ENCODE measurements around the gene ZSWIM8.
A peak's percentile ranks its signal among the peaks of the same experiment; 100 is the strongest.

Gene ZSWIM8

DNA sequence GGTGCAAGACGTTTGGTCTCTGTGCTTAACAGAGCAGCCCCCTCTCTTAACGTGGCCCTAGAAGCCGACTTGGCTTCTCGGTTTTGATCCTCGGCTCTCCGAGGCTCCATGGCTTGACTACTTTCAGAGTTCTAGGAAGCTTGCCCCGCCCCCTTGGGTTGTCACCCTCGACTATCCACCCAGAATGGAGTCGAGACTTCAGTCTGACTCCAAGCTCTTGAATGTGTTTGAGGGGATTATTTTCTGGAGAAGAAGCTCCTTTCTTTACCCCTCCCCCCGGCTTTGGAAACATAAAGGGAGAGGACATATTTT lies 40.8 kb upstream of the ZSWIM8 start:
- H3K27ac ChIP-seq (ENCODE audit: insufficient read depth in 1 of 2, low read depth in 1 of 2, low read length in 2 of 2, poor library complexity in 1 of 2, severe bottlenecking in 2 of 2): peak overlapping the region; percentile 93 to 98
- CTCF ChIA-PET: interaction anchor here (1.0 to 1.3 kb wide), 4 partner anchors 11 to 33 kb away, joined by 3 to 5 read pairs (median 3); no protein-coding TSS in a partner anchor
- no peaks in the 10 kb centered on the region for H3K9me3 ChIP-seq (ENCODE audit: control extremely low read depth in 1 of 5, control insufficient read depth in 4 of 5, insufficient read depth in 2 of 5, low read depth in 1 of 5, low read length in 4 of 5)
- H3K4me3 ChIP-seq (ENCODE audit: control insufficient read depth in 1 of 7, extremely low read depth in 1 of 7, insufficient read depth in 4 of 7, low read depth in 2 of 7, low read length in 6 of 7): peak overlapping the region; percentile 93 to 99 (median 96)
- POLR2A ChIA-PET: interaction anchor here (1.0 to 2.8 kb wide), 3 partner anchors 14 to 119 kb away, joined by 3 to 16 read pairs (median 6); no protein-coding TSS in a partner anchor
- H3K36me3 ChIP-seq (ENCODE audit: control insufficient read depth in 4 of 4, insufficient read depth in 4 of 4, low read length in 3 of 4): peaks cover 0 to 15% (median 10%) of the 10 kb centered on the region in 4 experiments
- H3K27me3 ChIP-seq (replicated peaks in 2 of 5; ENCODE audit: control insufficient read depth in 4 of 5, insufficient read depth in 5 of 5, low read length in 4 of 5): no peaks in the 10 kb centered on the region
- peak; percentile 68 to 89 (median 87) for DNase-seq
- WGBS (ENCODE audit: insufficient coverage): 0% methylated on average over 8 of the region's 10 CpGs
- H3K4me1 ChIP-seq (ENCODE audit: control extremely low read depth in 1 of 4, control insufficient read depth in 4 of 4, insufficient read depth in 4 of 4, low read length in 3 of 4): peaks cover 11 to 23% (median 15%) of the 10 kb centered on the region in 4 experiments

DNA sequence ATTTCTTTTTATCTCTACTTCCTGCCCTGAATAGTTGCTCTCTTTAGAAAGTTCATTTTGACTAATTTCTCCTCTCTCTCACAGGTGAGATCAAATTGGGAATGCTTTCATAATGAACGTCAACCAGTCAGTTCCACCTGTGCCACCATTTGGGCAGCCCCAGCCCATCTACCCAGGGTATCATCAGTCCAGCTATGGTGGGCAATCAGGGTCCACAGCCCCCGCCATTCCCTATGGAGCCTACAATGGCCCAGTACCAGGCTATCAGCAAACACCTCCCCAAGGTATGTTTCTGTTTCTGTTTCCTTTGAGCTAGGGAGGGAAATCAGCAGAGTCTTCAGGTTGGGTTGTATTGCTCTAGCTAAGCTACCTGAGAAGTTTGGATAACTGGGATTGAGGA lies 38.7 kb upstream of the ZSWIM8 start:
- ChIA-PET CTCF (interaction anchor here (0.8 to 1.1 kb wide), 3 partner anchors 9 to 23 kb away, joined by 3 read pairs; no protein-coding TSS in a partner anchor), POLR2A (no interaction called here)
- 100% methylated on average over 1 of the region's 2 CpGs for WGBS (ENCODE audit: insufficient coverage)
- Histone ChIP-seq H3K4me3 (ENCODE audit: control insufficient read depth in 1 of 7, extremely low read depth in 1 of 7, insufficient read depth in 4 of 7, low read depth in 2 of 7, low read length in 6 of 7) (no peak overlapping the region), H3K36me3 (ENCODE audit: control insufficient read depth in 4 of 4, insufficient read depth in 4 of 4, low read length in 3 of 4) (peaks cover 17 to 34% (median 27%) of the 10 kb centered on the region in 4 experiments), H3K27me3 (replicated peaks in 2 of 5; ENCODE audit: control insufficient read depth in 4 of 5, insufficient read depth in 5 of 5, low read length in 4 of 5) (no peaks in the 10 kb centered on the region), H3K4me1 (ENCODE audit: control extremely low read depth in 1 of 4, control insufficient read depth in 4 of 4, insufficient read depth in 4 of 4, low read length in 3 of 4) (peaks cover 11 to 23% (median 15%) of the 10 kb centered on the region in 4 experiments), H3K9me3 (ENCODE audit: control extremely low read depth in 1 of 5, control insufficient read depth in 4 of 5, insufficient read depth in 2 of 5, low read depth in 1 of 5, low read length in 4 of 5) (no peaks in the 10 kb centered on the region), H3K27ac (ENCODE audit: insufficient read depth in 1 of 2, low read depth in 1 of 2, low read length in 2 of 2, poor library complexity in 1 of 2, severe bottlenecking in 2 of 2) (no peak overlapping the region)
- DNase-seq: no peak

DNA sequence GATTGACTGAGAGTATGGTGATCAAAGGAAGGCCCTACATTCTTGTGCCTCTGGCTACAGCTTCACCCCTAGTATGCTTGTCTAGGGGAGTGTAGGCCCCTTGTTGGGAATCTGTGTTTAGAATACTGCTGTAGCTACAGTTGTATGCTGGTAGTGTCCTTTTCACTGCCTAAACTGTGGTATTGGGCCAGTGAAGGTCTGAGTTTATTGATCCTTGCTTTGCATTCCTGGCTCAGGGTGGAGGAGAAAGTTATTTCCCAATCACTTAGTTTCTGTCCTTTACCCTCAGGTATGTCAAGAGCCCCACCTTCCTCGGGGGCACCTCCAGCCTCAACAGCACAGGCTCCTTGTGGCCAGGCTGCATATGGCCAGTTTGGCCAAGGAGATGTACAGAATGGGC lies 34.6 kb upstream of the ZSWIM8 start:
- H3K27me3 ChIP-seq (replicated peaks in 2 of 5; ENCODE audit: control insufficient read depth in 4 of 5, insufficient read depth in 5 of 5, low read length in 4 of 5): no peaks in the 10 kb centered on the region
- no peak overlapping the region for H3K27ac ChIP-seq (ENCODE audit: insufficient read depth in 1 of 2, low read depth in 1 of 2, low read length in 2 of 2, poor library complexity in 1 of 2, severe bottlenecking in 2 of 2)
- peaks cover 0 to 1% (median 0%) of the 10 kb centered on the region in 4 experiments for H3K4me1 ChIP-seq (ENCODE audit: control extremely low read depth in 1 of 4, control insufficient read depth in 4 of 4, insufficient read depth in 4 of 4, low read length in 3 of 4)
- WGBS (ENCODE audit: insufficient coverage): 100% methylated on average over 1 of the region's 1 CpG
- DNase-seq: no peak
- H3K9me3 ChIP-seq (ENCODE audit: control extremely low read depth in 1 of 5, control insufficient read depth in 4 of 5, insufficient read depth in 2 of 5, low read depth in 1 of 5, low read length in 4 of 5): no peaks in the 10 kb centered on the region
- CTCF ChIA-PET: no interaction called here
- H3K4me3 ChIP-seq (ENCODE audit: control insufficient read depth in 1 of 7, extremely low read depth in 1 of 7, insufficient read depth in 4 of 7, low read depth in 2 of 7, low read length in 6 of 7): no peak overlapping the region
- H3K36me3 ChIP-seq (ENCODE audit: control insufficient read depth in 4 of 4, insufficient read depth in 4 of 4, low read length in 3 of 4): peaks cover 33 to 61% (median 47%) of the 10 kb centered on the region in 4 experiments
- POLR2A ChIA-PET: no interaction called here

DNA sequence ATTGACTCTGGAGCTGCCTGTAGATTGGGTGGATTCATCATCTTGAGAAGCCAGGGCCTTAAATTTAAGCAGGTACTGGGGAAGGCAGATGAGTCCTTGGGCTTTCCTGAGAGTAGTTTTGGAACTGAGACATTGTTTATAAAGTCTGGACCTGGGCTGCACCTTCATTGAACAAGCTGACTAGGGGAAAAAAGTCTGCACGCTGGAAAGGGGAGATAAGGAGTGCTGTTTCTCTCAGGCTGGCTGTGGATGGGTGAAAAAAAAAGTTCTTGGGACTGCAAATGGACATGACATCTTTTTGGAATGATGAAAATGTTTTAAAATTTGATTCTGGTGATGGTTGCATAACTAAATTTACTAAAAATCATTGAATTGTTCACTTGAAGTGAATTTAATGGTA lies 29.2 kb upstream of the ZSWIM8 start:
- no peak overlapping the region for H3K27ac ChIP-seq (ENCODE audit: insufficient read depth in 1 of 2, low read depth in 1 of 2, low read length in 2 of 2, poor library complexity in 1 of 2, severe bottlenecking in 2 of 2)
- H3K4me1 ChIP-seq (ENCODE audit: control extremely low read depth in 1 of 4, control insufficient read depth in 4 of 4, insufficient read depth in 4 of 4, low read length in 3 of 4): no peaks in the 10 kb centered on the region
- H3K4me3 ChIP-seq (ENCODE audit: control insufficient read depth in 1 of 7, extremely low read depth in 1 of 7, insufficient read depth in 4 of 7, low read depth in 2 of 7, low read length in 6 of 7): no peak overlapping the region
- peaks cover 16 to 65% (median 50%) of the 10 kb centered on the region in 4 experiments for H3K36me3 ChIP-seq (ENCODE audit: control insufficient read depth in 4 of 4, insufficient read depth in 4 of 4, low read length in 3 of 4)
- 100% methylated on average over 1 of the region's 1 CpG for WGBS (ENCODE audit: insufficient coverage)
- ChIA-PET POLR2A (no interaction called here), CTCF (interaction anchor here (0.5 to 1.3 kb wide), 4 partner anchors 9 to 1374 kb away, joined by 3 read pairs; no protein-coding TSS in a partner anchor)
- DNase-seq: no peak
- H3K27me3 ChIP-seq (replicated peaks in 2 of 5; ENCODE audit: control insufficient read depth in 4 of 5, insufficient read depth in 5 of 5, low read length in 4 of 5): no peaks in the 10 kb centered on the region
- no peaks in the 10 kb centered on the region for H3K9me3 ChIP-seq (ENCODE audit: control extremely low read depth in 1 of 5, control insufficient read depth in 4 of 5, insufficient read depth in 2 of 5, low read depth in 1 of 5, low read length in 4 of 5)

DNA sequence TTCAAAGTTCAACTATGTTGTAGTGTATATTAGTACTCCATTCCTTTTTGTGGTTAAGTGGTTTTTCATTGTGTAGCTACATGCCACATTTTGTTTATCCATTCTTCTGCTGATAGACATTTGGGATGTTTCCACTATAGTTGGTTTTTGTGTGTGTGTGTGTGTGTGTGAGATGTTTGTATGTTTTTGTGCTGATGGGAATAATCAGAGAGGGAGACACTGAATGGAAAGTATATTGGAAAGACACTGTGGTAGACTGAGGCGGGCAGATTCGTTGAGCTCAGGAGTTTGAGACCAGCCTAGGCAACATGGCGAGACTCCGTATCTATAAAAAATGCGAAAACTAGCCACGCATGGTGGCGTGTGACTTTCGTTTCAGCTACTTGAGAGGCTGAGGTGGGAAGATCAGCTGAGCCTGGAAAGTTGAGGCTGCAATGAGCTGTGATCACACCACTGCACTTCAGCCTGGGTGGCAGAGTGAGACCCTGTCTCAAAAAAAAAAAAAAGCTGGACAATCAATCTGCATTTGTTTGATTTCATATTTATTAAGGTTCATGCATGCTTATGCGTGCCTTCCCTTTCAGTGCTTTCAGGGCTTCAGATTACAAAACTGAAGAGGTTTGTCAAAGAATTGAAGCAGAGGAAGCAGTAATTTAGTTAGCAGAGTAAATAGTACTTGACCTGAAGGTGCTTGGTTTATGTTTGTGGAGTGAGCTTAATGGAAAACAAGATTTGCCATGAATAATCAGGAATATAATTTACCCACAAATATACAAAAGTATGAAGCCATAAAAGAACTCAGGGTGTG lies 26.5 kb upstream of the ZSWIM8 start:
- POLR2A ChIA-PET: interaction anchor here (0.6 kb wide), 1 partner anchor 28 kb away, joined by 4 read pairs; no protein-coding TSS in a partner anchor
- whole genome bisulfite sequencing (ENCODE audit: insufficient coverage): 100% methylated on average over 6 of the region's 9 CpGs
- Histone ChIP-seq H3K27me3 (replicated peaks in 2 of 5; ENCODE audit: control insufficient read depth in 4 of 5, insufficient read depth in 5 of 5, low read length in 4 of 5) (no peaks in the 10 kb centered on the region), H3K4me3 (ENCODE audit: control insufficient read depth in 1 of 7, extremely low read depth in 1 of 7, insufficient read depth in 4 of 7, low read depth in 2 of 7, low read length in 6 of 7) (no peak overlapping the region), H3K4me1 (ENCODE audit: control extremely low read depth in 1 of 4, control insufficient read depth in 4 of 4, insufficient read depth in 4 of 4, low read length in 3 of 4) (no peaks in the 10 kb centered on the region), H3K9me3 (ENCODE audit: control extremely low read depth in 1 of 5, control insufficient read depth in 4 of 5, insufficient read depth in 2 of 5, low read depth in 1 of 5, low read length in 4 of 5) (no peaks in the 10 kb centered on the region), H3K27ac (ENCODE audit: insufficient read depth in 1 of 2, low read depth in 1 of 2, low read length in 2 of 2, poor library complexity in 1 of 2, severe bottlenecking in 2 of 2) (no peak overlapping the region), H3K36me3 (ENCODE audit: control insufficient read depth in 4 of 4, insufficient read depth in 4 of 4, low read length in 3 of 4) (peaks cover 15 to 70% (median 52%) of the 10 kb centered on the region in 4 experiments)
- CTCF ChIA-PET: interaction anchor here (1.1 to 1.7 kb wide), 2 partner anchors 12 to 14 kb away, joined by 5 to 8 read pairs; a partner anchor contains a TSS
- no peak for DNase-seq

DNA sequence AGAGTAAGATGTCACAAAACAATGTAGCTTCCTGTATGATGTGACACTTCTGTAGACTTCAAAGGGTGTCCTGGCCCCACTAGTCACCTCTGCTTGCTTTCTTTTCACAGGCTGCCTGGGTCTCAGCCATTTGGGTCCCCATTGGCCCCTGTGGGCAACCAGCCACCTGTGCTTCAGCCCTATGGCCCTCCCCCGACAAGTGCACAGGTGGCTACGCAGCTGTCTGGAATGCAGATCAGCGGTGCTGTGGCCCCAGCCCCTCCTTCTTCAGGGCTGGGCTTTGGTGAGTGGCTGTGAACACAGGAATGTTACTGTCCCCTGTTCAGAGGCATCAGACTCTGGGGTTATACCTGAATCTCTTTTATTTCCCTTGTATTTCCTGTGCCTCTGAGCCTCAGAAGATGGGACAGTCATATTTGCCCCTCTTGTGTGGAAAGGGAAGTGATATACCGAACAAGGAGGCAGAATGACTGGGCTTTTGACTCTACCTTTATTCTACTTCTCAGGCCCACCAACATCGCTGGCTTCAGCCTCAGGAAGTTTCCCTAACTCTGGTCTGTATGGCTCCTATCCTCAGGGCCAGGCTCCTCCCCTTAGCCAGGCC lies 25.8 kb upstream of the ZSWIM8 start:
- H3K4me1 ChIP-seq (ENCODE audit: control extremely low read depth in 1 of 4, control insufficient read depth in 4 of 4, insufficient read depth in 4 of 4, low read length in 3 of 4): no peaks in the 10 kb centered on the region
- ChIA-PET POLR2A (no interaction called here), CTCF (interaction anchor here (1.7 kb wide), 1 partner anchor 13 kb away, joined by 8 read pairs; a partner anchor contains a TSS)
- no peak overlapping the region for H3K4me3 ChIP-seq (ENCODE audit: control insufficient read depth in 1 of 7, extremely low read depth in 1 of 7, insufficient read depth in 4 of 7, low read depth in 2 of 7, low read length in 6 of 7)
- peaks cover 17 to 70% (median 52%) of the 10 kb centered on the region in 4 experiments for H3K36me3 ChIP-seq (ENCODE audit: control insufficient read depth in 4 of 4, insufficient read depth in 4 of 4, low read length in 3 of 4)
- no peak for DNase-seq
- no peak overlapping the region for H3K27ac ChIP-seq (ENCODE audit: insufficient read depth in 1 of 2, low read depth in 1 of 2, low read length in 2 of 2, poor library complexity in 1 of 2, severe bottlenecking in 2 of 2)
- H3K9me3 ChIP-seq (ENCODE audit: control extremely low read depth in 1 of 5, control insufficient read depth in 4 of 5, insufficient read depth in 2 of 5, low read depth in 1 of 5, low read length in 4 of 5): no peaks in the 10 kb centered on the region
- no peaks in the 10 kb centered on the region for H3K27me3 ChIP-seq (replicated peaks in 2 of 5; ENCODE audit: control insufficient read depth in 4 of 5, insufficient read depth in 5 of 5, low read length in 4 of 5)
- 96% methylated on average over 4 of the region's 5 CpGs for WGBS (ENCODE audit: insufficient coverage)

DNA sequence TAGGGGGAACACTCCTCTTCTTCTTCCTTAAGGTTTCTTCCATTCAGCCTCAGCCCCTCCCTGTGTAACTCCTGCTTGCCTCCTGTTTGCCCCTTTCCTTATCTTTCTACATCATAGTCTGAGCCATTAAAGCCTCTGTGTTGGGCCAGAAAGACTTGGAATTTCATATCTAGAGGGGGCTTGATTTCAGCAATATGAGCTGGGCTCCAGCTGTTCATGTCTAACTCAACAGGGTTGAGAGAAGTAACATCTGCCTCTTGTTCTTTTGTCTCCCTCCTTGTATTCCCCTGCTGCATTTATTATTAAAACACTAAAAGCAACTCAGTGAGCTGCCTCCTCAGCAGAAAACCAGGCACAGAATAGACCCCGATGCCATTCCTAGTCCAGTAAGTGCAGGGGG lies 23.6 kb upstream of the ZSWIM8 start:
- WGBS (ENCODE audit: insufficient coverage): 100% methylated on average over 1 of the region's 1 CpG
- Histone ChIP-seq H3K27me3 (replicated peaks in 2 of 5; ENCODE audit: control insufficient read depth in 4 of 5, insufficient read depth in 5 of 5, low read length in 4 of 5) (no peaks in the 10 kb centered on the region), H3K4me3 (ENCODE audit: control insufficient read depth in 1 of 7, extremely low read depth in 1 of 7, insufficient read depth in 4 of 7, low read depth in 2 of 7, low read length in 6 of 7) (no peak overlapping the region), H3K9me3 (ENCODE audit: control extremely low read depth in 1 of 5, control insufficient read depth in 4 of 5, insufficient read depth in 2 of 5, low read depth in 1 of 5, low read length in 4 of 5) (no peaks in the 10 kb centered on the region), H3K27ac (ENCODE audit: insufficient read depth in 1 of 2, low read depth in 1 of 2, low read length in 2 of 2, poor library complexity in 1 of 2, severe bottlenecking in 2 of 2) (no peak overlapping the region), H3K36me3 (ENCODE audit: control insufficient read depth in 4 of 4, insufficient read depth in 4 of 4, low read length in 3 of 4) (peaks cover 30 to 83% (median 70%) of the 10 kb centered on the region in 4 experiments), H3K4me1 (ENCODE audit: control extremely low read depth in 1 of 4, control insufficient read depth in 4 of 4, insufficient read depth in 4 of 4, low read length in 3 of 4) (no peaks in the 10 kb centered on the region)
- CTCF ChIA-PET: interaction anchor here (0.9 kb wide), 1 partner anchor 17 kb away, joined by 3 read pairs; the partner anchor contains the start of gene SEC24C
- POLR2A ChIA-PET: no interaction called here
- DNase-seq: no peak
